ENCODE measurements around the gene NOTCH4. TPM values are rescaled to one million over a fixed set of nuclear protein-coding genes. Genes with fewer than 3 reads are reported as not detected.
A peak's percentile ranks its signal among the peaks of the same experiment; 100 is the strongest.

The NOTCH4 gene
- total and polyA plus RNA-seq, 9 of the 15 experiments (the other 6 are each of a cell fraction or from before 2014, with no cell fraction given): 0.24 to 4.3 (median 1.7) TPM

DNA sequence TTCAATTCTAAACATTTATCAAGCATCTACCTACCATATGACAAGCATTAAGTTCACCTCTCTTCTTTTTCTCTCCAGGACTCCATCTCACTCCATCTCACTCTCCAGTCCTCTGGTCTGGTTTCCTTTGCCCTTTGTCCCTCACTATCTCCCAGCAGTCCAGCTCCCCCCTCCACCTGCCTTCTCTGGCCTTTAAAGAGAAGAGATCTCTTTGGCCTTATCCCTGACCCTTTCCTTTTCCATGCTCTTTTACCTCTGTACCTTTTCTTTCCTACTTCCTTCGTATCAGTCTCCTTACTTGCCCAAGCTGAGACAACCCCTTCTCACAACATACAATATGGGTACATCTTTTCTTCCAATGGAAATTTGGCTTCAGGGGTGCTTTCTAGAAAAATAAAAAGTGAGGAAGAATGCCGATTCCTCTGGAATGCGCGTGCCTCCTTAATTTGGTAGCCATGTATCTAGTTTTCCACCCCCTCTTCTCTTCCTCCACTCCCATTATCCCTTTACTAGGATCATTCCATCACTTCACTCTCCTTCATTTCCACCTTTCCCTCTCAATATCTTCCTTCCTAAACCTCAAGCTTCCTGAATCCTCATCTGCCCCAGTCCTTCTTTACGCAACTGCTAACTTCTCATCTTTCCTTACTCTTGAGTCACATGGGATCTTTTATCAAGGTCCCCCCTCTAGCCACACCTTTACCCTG, 47.2 kb downstream of the NOTCH4 start (continued):
- TF ChIP-seq MTA2 (IDR thresholded peaks at IDR 0.05; ENCODE audit: low read depth) (peak; percentile 34), HDAC1 (IDR thresholded peaks at IDR 0.05) (peak; percentile 66 to 68; a peak in 3 of 4 replicates), POLR2B (IDR thresholded peaks at IDR 0.05; ENCODE audit: low read depth, partially characterized antibody) (peak; percentile 32), RAD51 (IDR thresholded peaks at IDR 0.05; ENCODE audit: borderline replicate concordance, low read depth) (peak; percentile 45), GTF2E2 (tag; IDR thresholded peaks at IDR 0.05) (peak; percentile 83; the same call in 1 of the 2 replicates), EHMT2 (IDR thresholded peaks at IDR 0.05) (peak; percentile 56; the same call in 1 of the 2 replicates), MYC (IDR thresholded peaks at IDR 0.05; ENCODE audit: low read depth, low read length) (peak; percentile 27; the same call in 1 of the 2 replicates), MYC (CRISPR knock-in tag; IDR thresholded peaks at IDR 0.05; ENCODE audit: borderline replicate concordance, low read depth) (no peak), EP300 (IDR thresholded peaks at IDR 0.05; ENCODE audit: low read length) (peak; percentile 34; the same call in 1 of the 2 replicates), DPF2 (IDR thresholded peaks at IDR 0.05) (0 out of 2 replicates have a peak, but pooled peaks have one; percentile 46), NR4A1 (CRISPR knock-in tag; IDR thresholded peaks at IDR 0.05) (peak; percentile 57; the same call in 1 of the 2 replicates), NR4A1 (tag; IDR thresholded peaks at IDR 0.05) (no peak), HMGXB4 (CRISPR knock-in tag; IDR thresholded peaks at IDR 0.05) (no peak), ETV1 (tag; conservative IDR thresholded peaks at IDR 0.05; ENCODE audit: low read depth) (0 out of 2 replicates have a peak, but pooled peaks have one; percentile 34), ELF1 (tag; IDR thresholded peaks at IDR 0.05) (0 out of 2 replicates have a peak, but pooled peaks have one; percentile 6), HDGF (IDR thresholded peaks at IDR 0.05) (peak; percentile 22), LARP7 (IDR thresholded peaks at IDR 0.05) (peak; percentile 87), TBP (optimal IDR thresholded peaks at IDR 0.05; ENCODE audit: low read depth, low read length) (no peak), PRPF4 (IDR thresholded peaks at IDR 0.05; ENCODE audit: insufficient read depth, low read depth, low read length, poor library complexity, severe bottlenecking) (no peak)
- TF ChIP-seq, protein P1, sequence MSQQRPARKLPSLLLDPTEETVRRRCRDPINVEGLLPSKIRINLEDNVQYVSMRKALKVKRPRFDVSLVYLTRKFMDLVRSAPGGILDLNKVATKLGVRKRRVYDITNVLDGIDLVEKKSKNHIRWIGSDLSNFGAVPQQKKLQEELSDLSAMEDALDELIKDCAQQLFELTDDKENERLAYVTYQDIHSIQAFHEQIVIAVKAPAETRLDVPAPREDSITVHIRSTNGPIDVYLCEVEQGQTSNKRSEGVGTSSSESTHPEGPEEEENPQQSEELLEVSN (IDR thresholded peaks at IDR 0.05; ENCODE audit: borderline replicate concordance in 1 of 2, extremely low read depth in 1 of 2, insufficient read depth in 1 of 2, insufficient read length in 1 of 2, low read depth in 1 of 2, low read length in 1 of 2, poor library complexity in 1 of 2, severe bottlenecking in 1 of 2): no peak
- TF ChIP-seq, protein P2, sequence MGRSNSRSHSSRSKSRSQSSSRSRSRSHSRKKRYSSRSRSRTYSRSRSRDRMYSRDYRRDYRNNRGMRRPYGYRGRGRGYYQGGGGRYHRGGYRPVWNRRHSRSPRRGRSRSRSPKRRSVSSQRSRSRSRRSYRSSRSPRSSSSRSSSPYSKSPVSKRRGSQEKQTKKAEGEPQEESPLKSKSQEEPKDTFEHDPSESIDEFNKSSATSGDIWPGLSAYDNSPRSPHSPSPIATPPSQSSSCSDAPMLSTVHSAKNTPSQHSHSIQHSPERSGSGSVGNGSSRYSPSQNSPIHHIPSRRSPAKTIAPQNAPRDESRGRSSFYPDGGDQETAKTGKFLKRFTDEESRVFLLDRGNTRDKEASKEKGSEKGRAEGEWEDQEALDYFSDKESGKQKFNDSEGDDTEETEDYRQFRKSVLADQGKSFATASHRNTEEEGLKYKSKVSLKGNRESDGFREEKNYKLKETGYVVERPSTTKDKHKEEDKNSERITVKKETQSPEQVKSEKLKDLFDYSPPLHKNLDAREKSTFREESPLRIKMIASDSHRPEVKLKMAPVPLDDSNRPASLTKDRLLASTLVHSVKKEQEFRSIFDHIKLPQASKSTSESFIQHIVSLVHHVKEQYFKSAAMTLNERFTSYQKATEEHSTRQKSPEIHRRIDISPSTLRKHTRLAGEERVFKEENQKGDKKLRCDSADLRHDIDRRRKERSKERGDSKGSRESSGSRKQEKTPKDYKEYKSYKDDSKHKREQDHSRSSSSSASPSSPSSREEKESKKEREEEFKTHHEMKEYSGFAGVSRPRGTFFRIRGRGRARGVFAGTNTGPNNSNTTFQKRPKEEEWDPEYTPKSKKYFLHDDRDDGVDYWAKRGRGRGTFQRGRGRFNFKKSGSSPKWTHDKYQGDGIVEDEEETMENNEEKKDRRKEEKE (IDR thresholded peaks at IDR 0.05; ENCODE audit: borderline replicate concordance in 1 of 2, control insufficient read depth in 1 of 2, low read depth in 2 of 2, low read length in 1 of 2): no peak; a peak in 1 of 4 replicates

All from K562 (cell line).